Ishikawa (cell line): ENCODE data around the gene EMC9.

Experiments used
- CEBPB ChIP-seq: IDR thresholded peaks from 2 replicates; pipeline ENCODE4 v1.6.1; 2012
- EGR1 ChIP-seq: IDR thresholded peaks from 2 replicates; pipeline ENCODE4 v1.6.1; 2012
- EP300 ChIP-seq: IDR thresholded peaks from 2 replicates; pipeline ENCODE4 v1.6.1; 2012; ENCODE audit warnings: borderline replicate concordance
- RAD21 ChIP-seq: IDR thresholded peaks from 2 replicates; pipeline ENCODE4 v1.6.1; 2012; ENCODE audit warnings: low read depth
- TAF1 ChIP-seq: IDR thresholded peaks from 2 replicates; pipeline ENCODE4 v1.6.1; 2012; ENCODE audit warnings: low read depth, mild to moderate bottlenecking
- TCF12 ChIP-seq: IDR thresholded peaks from 2 replicates; pipeline ENCODE4 v1.6.1; 2012; ENCODE audit warnings: low read depth
- TEAD4 ChIP-seq: IDR thresholded peaks from 2 replicates; pipeline ENCODE4 v1.6.1; 2012
- YY1 ChIP-seq: IDR thresholded peaks from 2 replicates; pipeline ENCODE4 v1.6.1; 2012; ENCODE audit warnings: low read depth
- TF ChIP-seq, protein P1 (sequence below): IDR thresholded peaks from 2 replicates; pipeline ENCODE4 v1.6.1; 2012; ENCODE audit warnings: low read depth, mild to moderate bottlenecking
- TF ChIP-seq, protein P2 (sequence below): IDR thresholded peaks from 2 replicates; pipeline ENCODE4 v1.6.1; 2012

DNA sequence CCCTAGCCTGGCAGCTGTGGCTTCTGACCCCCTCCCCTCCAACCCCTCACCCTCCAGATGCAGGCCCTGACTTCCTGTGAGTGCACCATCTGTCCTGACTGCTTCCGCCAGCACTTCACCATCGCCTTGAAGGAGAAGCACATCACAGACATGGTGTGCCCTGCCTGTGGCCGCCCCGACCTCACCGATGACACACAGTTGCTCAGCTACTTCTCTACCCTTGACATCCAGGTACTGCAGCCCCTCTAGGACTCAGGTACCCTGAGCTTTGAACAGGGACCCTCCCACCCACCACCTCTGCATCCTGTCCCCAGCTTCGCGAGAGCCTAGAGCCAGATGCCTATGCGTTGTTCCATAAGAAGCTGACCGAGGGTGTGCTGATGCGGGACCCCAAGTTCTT is 13.7 kb upstream of the EMC9 start:
- TF ChIP-seq, protein P1, sequence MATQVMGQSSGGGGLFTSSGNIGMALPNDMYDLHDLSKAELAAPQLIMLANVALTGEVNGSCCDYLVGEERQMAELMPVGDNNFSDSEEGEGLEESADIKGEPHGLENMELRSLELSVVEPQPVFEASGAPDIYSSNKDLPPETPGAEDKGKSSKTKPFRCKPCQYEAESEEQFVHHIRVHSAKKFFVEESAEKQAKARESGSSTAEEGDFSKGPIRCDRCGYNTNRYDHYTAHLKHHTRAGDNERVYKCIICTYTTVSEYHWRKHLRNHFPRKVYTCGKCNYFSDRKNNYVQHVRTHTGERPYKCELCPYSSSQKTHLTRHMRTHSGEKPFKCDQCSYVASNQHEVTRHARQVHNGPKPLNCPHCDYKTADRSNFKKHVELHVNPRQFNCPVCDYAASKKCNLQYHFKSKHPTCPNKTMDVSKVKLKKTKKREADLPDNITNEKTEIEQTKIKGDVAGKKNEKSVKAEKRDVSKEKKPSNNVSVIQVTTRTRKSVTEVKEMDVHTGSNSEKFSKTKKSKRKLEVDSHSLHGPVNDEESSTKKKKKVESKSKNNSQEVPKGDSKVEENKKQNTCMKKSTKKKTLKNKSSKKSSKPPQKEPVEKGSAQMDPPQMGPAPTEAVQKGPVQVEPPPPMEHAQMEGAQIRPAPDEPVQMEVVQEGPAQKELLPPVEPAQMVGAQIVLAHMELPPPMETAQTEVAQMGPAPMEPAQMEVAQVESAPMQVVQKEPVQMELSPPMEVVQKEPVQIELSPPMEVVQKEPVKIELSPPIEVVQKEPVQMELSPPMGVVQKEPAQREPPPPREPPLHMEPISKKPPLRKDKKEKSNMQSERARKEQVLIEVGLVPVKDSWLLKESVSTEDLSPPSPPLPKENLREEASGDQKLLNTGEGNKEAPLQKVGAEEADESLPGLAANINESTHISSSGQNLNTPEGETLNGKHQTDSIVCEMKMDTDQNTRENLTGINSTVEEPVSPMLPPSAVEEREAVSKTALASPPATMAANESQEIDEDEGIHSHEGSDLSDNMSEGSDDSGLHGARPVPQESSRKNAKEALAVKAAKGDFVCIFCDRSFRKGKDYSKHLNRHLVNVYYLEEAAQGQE, result no peak
- TF ChIP-seq EGR1 (no peak), EP300 (no peak), TAF1 (no peak), TCF12 (no peak), YY1 (no peak), CEBPB (no peak), TEAD4 (no peak), RAD21 (no peak)
- TF ChIP-seq, protein P2, sequence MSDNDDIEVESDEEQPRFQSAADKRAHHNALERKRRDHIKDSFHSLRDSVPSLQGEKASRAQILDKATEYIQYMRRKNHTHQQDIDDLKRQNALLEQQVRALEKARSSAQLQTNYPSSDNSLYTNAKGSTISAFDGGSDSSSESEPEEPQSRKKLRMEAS, result no peak
